Measurements from ENCODE around the gene RSL24D1.

RSL24D1 gene

GRCh38 chr15:55202206-55202605 is 5.5 kb upstream of the RSL24D1 start:
- ChIA-PET CTCF (no interaction called here), POLR2A (no interaction called here)
- TF ChIP-seq FOXK2 (IDR thresholded peaks at IDR 0.05), result no peak
- no peak for TF ChIP-seq ARNT (IDR thresholded peaks at IDR 0.05)
- TF ChIP-seq NFRKB (IDR thresholded peaks at IDR 0.05), result no peak
- no peak for TF ChIP-seq TARDBP (IDR thresholded peaks at IDR 0.05)
- TF ChIP-seq SUZ12 (IDR thresholded peaks at IDR 0.05), result no peak
- no peak for TF ChIP-seq HDGF (IDR thresholded peaks at IDR 0.05; ENCODE audit: borderline replicate concordance)
- TF ChIP-seq ELF4 (IDR thresholded peaks at IDR 0.05), result no peak
- no peak for TF ChIP-seq L3MBTL2 (conservative IDR thresholded peaks at IDR 0.05)
- TF ChIP-seq CTBP1 (IDR thresholded peaks at IDR 0.05; ENCODE audit: borderline replicate concordance), result no peak
- TF ChIP-seq FOXM1 (IDR thresholded peaks at IDR 0.05; ENCODE audit: borderline replicate concordance), result no peak
- no peak for TF ChIP-seq BHLHE40 (IDR thresholded peaks at IDR 0.05; ENCODE audit: borderline replicate concordance)
- no peak for TF ChIP-seq LEF1 (IDR thresholded peaks at IDR 0.05; ENCODE audit: borderline replicate concordance)
- TF ChIP-seq SP1 (IDR thresholded peaks at IDR 0.05), result no peak
- TF ChIP-seq, protein P1, sequence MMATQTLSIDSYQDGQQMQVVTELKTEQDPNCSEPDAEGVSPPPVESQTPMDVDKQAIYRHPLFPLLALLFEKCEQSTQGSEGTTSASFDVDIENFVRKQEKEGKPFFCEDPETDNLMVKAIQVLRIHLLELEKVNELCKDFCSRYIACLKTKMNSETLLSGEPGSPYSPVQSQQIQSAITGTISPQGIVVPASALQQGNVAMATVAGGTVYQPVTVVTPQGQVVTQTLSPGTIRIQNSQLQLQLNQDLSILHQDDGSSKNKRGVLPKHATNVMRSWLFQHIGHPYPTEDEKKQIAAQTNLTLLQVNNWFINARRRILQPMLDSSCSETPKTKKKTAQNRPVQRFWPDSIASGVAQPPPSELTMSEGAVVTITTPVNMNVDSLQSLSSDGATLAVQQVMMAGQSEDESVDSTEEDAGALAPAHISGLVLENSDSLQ (IDR thresholded peaks at IDR 0.05), result no peak
- TF ChIP-seq FOXA1 (IDR thresholded peaks at IDR 0.05), result no peak
- TF ChIP-seq ZNF384 (IDR thresholded peaks at IDR 0.05), result no peak
- DNase-seq (ENCODE audit: extremely low spot score), result no peak

DNA sequence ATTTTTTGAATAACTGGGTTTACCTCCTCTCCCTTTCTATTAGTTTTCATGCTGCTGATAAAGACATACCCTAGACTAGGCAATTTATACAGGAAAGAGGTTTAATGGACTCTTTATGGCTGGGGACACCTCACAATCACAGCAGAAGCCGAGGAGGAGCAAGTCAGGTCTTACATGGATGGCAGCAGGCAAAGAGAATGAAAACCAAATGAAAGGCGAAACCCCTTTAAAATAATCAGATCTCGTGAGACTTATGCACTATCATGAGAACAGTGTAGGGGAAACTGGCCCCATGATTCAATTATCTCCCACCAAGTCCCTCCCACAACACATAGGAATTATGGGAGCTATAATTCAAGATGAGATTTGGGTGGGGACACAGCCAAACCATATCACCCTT is 2.0 kb upstream of the RSL24D1 start:
- no peak for DNase-seq (ENCODE audit: extremely low spot score)
- no peak for TF ChIP-seq SP1 (IDR thresholded peaks at IDR 0.05)
- TF ChIP-seq HDGF (IDR thresholded peaks at IDR 0.05; ENCODE audit: borderline replicate concordance), result no peak
- no peak for TF ChIP-seq LEF1 (IDR thresholded peaks at IDR 0.05; ENCODE audit: borderline replicate concordance)
- no peak for TF ChIP-seq L3MBTL2 (conservative IDR thresholded peaks at IDR 0.05)
- TF ChIP-seq TARDBP (IDR thresholded peaks at IDR 0.05), result no peak
- TF ChIP-seq ZNF384 (IDR thresholded peaks at IDR 0.05), result no peak
- no peak for TF ChIP-seq NFRKB (IDR thresholded peaks at IDR 0.05)
- TF ChIP-seq ELF4 (IDR thresholded peaks at IDR 0.05), result no peak
- no peak for TF ChIP-seq SUZ12 (IDR thresholded peaks at IDR 0.05)
- no peak for TF ChIP-seq CTBP1 (IDR thresholded peaks at IDR 0.05; ENCODE audit: borderline replicate concordance)
- no peak for TF ChIP-seq ARNT (IDR thresholded peaks at IDR 0.05)
- no peak for TF ChIP-seq FOXK2 (IDR thresholded peaks at IDR 0.05)
- no peak for TF ChIP-seq FOXM1 (IDR thresholded peaks at IDR 0.05; ENCODE audit: borderline replicate concordance)
- POLR2A ChIA-PET, result no interaction called here
- CTCF ChIA-PET, result no interaction called here

GRCh38 chr15:55197719-55198118 is 978 bp upstream of the RSL24D1 start:
- ChIA-PET POLR2A (interaction anchor here (0.6 to 1.3 kb wide), 4 partner anchors 9 to 210 kb away, joined by 3 to 7 read pairs (median 4); partner anchors contain the start of genes CCPG1 and PIERCE2), CTCF (interaction anchor here (0.6 kb wide), 1 partner anchor 99 kb away, joined by 3 read pairs; no protein-coding TSS in a partner anchor)
- no peak for DNase-seq (ENCODE audit: extremely low spot score)
- no peak for TF ChIP-seq FOXM1 (IDR thresholded peaks at IDR 0.05; ENCODE audit: borderline replicate concordance)
- no peak for TF ChIP-seq SP1 (IDR thresholded peaks at IDR 0.05)
- TF ChIP-seq ZNF384 (IDR thresholded peaks at IDR 0.05), result no peak
- TF ChIP-seq FOXK2 (IDR thresholded peaks at IDR 0.05), result no peak
- TF ChIP-seq, protein P1 (IDR thresholded peaks at IDR 0.05), result no peak
- TF ChIP-seq CTBP1 (IDR thresholded peaks at IDR 0.05; ENCODE audit: borderline replicate concordance), result no peak
- TF ChIP-seq TARDBP (IDR thresholded peaks at IDR 0.05), result no peak
- no peak for TF ChIP-seq FOXA1 (IDR thresholded peaks at IDR 0.05)
- TF ChIP-seq L3MBTL2 (conservative IDR thresholded peaks at IDR 0.05), result no peak

GRCh38 chr15:55197362-55197705 is 593 bp upstream of the RSL24D1 start:
- CTCF ChIA-PET, result no interaction called here
- no peak for DNase-seq (ENCODE audit: extremely low spot score)
- TF ChIP-seq CTBP1 (IDR thresholded peaks at IDR 0.05; ENCODE audit: borderline replicate concordance), result no peak
- TF ChIP-seq L3MBTL2 (conservative IDR thresholded peaks at IDR 0.05), result no peak; the same call in 1 of the 2 replicates
- no peak for TF ChIP-seq FOXM1 (IDR thresholded peaks at IDR 0.05; ENCODE audit: borderline replicate concordance)
- no peak for TF ChIP-seq HDGF (IDR thresholded peaks at IDR 0.05; ENCODE audit: borderline replicate concordance)
- no peak for TF ChIP-seq ZNF384 (IDR thresholded peaks at IDR 0.05)
- TF ChIP-seq ARNT (IDR thresholded peaks at IDR 0.05), result no peak
- TF ChIP-seq FOXA1 (IDR thresholded peaks at IDR 0.05), result no peak
- TF ChIP-seq, protein P1 (IDR thresholded peaks at IDR 0.05), result no peak
- TF ChIP-seq BHLHE40 (IDR thresholded peaks at IDR 0.05; ENCODE audit: borderline replicate concordance), result no peak
- TF ChIP-seq NFRKB (IDR thresholded peaks at IDR 0.05), result no peak
- no peak for TF ChIP-seq ELF4 (IDR thresholded peaks at IDR 0.05)
- TF ChIP-seq FOXK2 (IDR thresholded peaks at IDR 0.05), result no peak
- no peak for TF ChIP-seq TARDBP (IDR thresholded peaks at IDR 0.05)
- TF ChIP-seq LEF1 (IDR thresholded peaks at IDR 0.05; ENCODE audit: borderline replicate concordance), result no peak
- TF ChIP-seq SUZ12 (IDR thresholded peaks at IDR 0.05), result no peak
- TF ChIP-seq SP1 (IDR thresholded peaks at IDR 0.05), result no peak
- POLR2A ChIA-PET, result interaction anchor here (0.6 to 2.8 kb wide), 9 partner anchors 8 to 211 kb away, joined by 3 to 8 read pairs (median 4); partner anchors contain the start of genes CCPG1 and PIERCE2

DNA sequence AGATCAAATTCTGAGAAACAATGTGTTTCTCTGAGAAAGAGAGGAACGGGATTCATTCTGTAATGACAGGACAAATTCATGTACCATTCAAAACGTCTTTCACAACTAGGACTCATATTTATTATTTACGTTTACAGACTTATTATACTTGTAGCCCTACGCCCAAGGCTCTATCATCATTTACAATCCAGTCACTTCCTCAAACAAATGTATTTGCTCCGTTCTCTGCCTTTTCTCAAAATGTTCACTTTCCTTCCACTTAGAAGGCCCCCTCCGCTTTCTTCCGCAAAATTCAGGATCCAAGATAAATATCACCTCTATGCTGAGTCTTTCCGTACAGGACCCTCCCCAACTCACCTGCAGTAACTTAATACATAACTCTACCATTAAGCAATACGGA is 745 bp downstream of the RSL24D1 start:
- CTCF ChIA-PET, result no interaction called here
- POLR2A ChIA-PET, result interaction anchor here (1.4 to 2.8 kb wide), 2 partner anchors 9 to 20 kb away, joined by 5 to 8 read pairs; no protein-coding TSS in a partner anchor
- no peak for TF ChIP-seq ELF4 (IDR thresholded peaks at IDR 0.05)
- TF ChIP-seq, protein P1 (IDR thresholded peaks at IDR 0.05), result no peak
- no peak for TF ChIP-seq NFRKB (IDR thresholded peaks at IDR 0.05)
- no peak for TF ChIP-seq ARNT (IDR thresholded peaks at IDR 0.05)
- no peak for TF ChIP-seq LEF1 (IDR thresholded peaks at IDR 0.05; ENCODE audit: borderline replicate concordance)
- no peak for TF ChIP-seq CTBP1 (IDR thresholded peaks at IDR 0.05; ENCODE audit: borderline replicate concordance)
- no peak for TF ChIP-seq HDGF (IDR thresholded peaks at IDR 0.05; ENCODE audit: borderline replicate concordance)
- TF ChIP-seq BHLHE40 (IDR thresholded peaks at IDR 0.05; ENCODE audit: borderline replicate concordance), result no peak
- TF ChIP-seq SP1 (IDR thresholded peaks at IDR 0.05), result no peak
- no peak for TF ChIP-seq L3MBTL2 (conservative IDR thresholded peaks at IDR 0.05)
- no peak for TF ChIP-seq FOXM1 (IDR thresholded peaks at IDR 0.05; ENCODE audit: borderline replicate concordance)
- no peak for TF ChIP-seq TARDBP (IDR thresholded peaks at IDR 0.05)
- no peak for TF ChIP-seq FOXK2 (IDR thresholded peaks at IDR 0.05)
- TF ChIP-seq ZNF384 (IDR thresholded peaks at IDR 0.05), result no peak
- no peak for TF ChIP-seq SUZ12 (IDR thresholded peaks at IDR 0.05)
- TF ChIP-seq FOXA1 (IDR thresholded peaks at IDR 0.05), result no peak
- DNase-seq (ENCODE audit: extremely low spot score), result no peak

All from HEK293T (cell line).